ENCODE results near the gene CCL8. TPM values are rescaled to one million over a fixed set of nuclear protein-coding genes. Genes with fewer than 3 reads are reported as not detected.

CCL8 gene
- polyA plus RNA-seq, 1 of the 3 experiments (the other 2 are of a cell fraction), result not detected

- no peak for TF ChIP-seq PBX3 (IDR thresholded peaks at IDR 0.05)
- no peak for TF ChIP-seq EP300 (IDR thresholded peaks at IDR 0.05; ENCODE audit: borderline replicate concordance in 1 of 2, low read depth in 1 of 2, low read length in 1 of 2)
- TF ChIP-seq FOXJ3 (CRISPR knock-in tag; IDR thresholded peaks at IDR 0.05), result no peak
- no peak for TF ChIP-seq FOSL2 (IDR thresholded peaks at IDR 0.05; ENCODE audit: borderline replicate concordance, low read depth)
- TF ChIP-seq ELF1 (IDR thresholded peaks at IDR 0.05), result no peak
- TF ChIP-seq RAD21 (IDR thresholded peaks at IDR 0.05; ENCODE audit: low read length), result no peak
- no peak for TF ChIP-seq NFIC (IDR thresholded peaks at IDR 0.05; ENCODE audit: borderline replicate concordance)
Observed at GRCh38 chr17:34285286-34285792, 33.9 kb upstream of the CCL8 start, which contains the start of gene CCL11 (continued).

- H3K4me1 ChIP-seq (ENCODE audit: control insufficient read depth in 1 of 2, insufficient read depth in 2 of 2, low read depth in 1 of 2, low read length in 1 of 2), result no peaks in the 10 kb centered on the region
- H3K27ac ChIP-seq (ENCODE audit: low read depth in 2 of 2, low read length in 1 of 2), result no peak overlapping the region
- H3K9me3 ChIP-seq, result no peaks in the 10 kb centered on the region
- H3K4me2 ChIP-seq, result no peak overlapping the region; the same call in 1 of the 2 replicates
- no peak overlapping the region for H3K9ac ChIP-seq
- H3K27me3 ChIP-seq (ENCODE audit: insufficient read depth), result no peaks in the 10 kb centered on the region; the same call in 1 of the 2 replicates
- no peaks in the 10 kb centered on the region for H4K20me1 ChIP-seq (ENCODE audit: insufficient read depth)
- DNase-seq, result no peak
- ChIA-PET POLR2A (no interaction called here), CTCF (interaction anchor here (3.5 kb wide), 1 partner anchor 73 kb away, joined by 22 read pairs; no protein-coding TSS in a partner anchor)
- no peaks in the 10 kb centered on the region for H3K79me2 ChIP-seq (ENCODE audit: insufficient read depth)
- no peaks in the 10 kb centered on the region for H3F3A ChIP-seq (replicated peaks; ENCODE audit: insufficient read depth)
- no peak overlapping the region for H3K4me3 ChIP-seq (ENCODE audit: low read depth in 2 of 2, low read length in 1 of 2)
- no peaks in the 10 kb centered on the region for H3K9me2 ChIP-seq
- no peak overlapping the region for H2AFZ ChIP-seq (ENCODE audit: low read depth)
- WGBS (ENCODE audit: low lambda C conversion rate), result 2% methylated on average over 2 of the region's 2 CpGs
- TF ChIP-seq MXI1 (IDR thresholded peaks at IDR 0.05; ENCODE audit: low read depth, low read length), result no peak
- no peak for TF ChIP-seq YY1 (IDR thresholded peaks at IDR 0.05; ENCODE audit: low read depth)
- no peak for TF ChIP-seq MAX (IDR thresholded peaks at IDR 0.05; ENCODE audit: low read depth)
- TF ChIP-seq SMC3 (IDR thresholded peaks at IDR 0.05; ENCODE audit: low read depth, low read length), result no peak
- no peak for TF ChIP-seq CHD2 (IDR thresholded peaks at IDR 0.05; ENCODE audit: low read length, partially characterized antibody)
- no peak for TF ChIP-seq SIN3A (IDR thresholded peaks at IDR 0.05; ENCODE audit: borderline replicate concordance, low read depth, low read length)
- no peak for TF ChIP-seq RCOR1 (IDR thresholded peaks at IDR 0.05; ENCODE audit: low read length)
- no peak for TF ChIP-seq USF1 (IDR thresholded peaks at IDR 0.05; ENCODE audit: borderline replicate concordance, low read depth)
- TF ChIP-seq TAF1 (IDR thresholded peaks at IDR 0.05; ENCODE audit: borderline replicate concordance, low read depth, low read length), result no peak
- TF ChIP-seq IRF3 (IDR thresholded peaks at IDR 0.05; ENCODE audit: low read depth, low read length), result no peak
- no peaks in the 10 kb centered on the region for H3K36me3 ChIP-seq (replicated peaks in 1 of 2; ENCODE audit: control insufficient read depth in 1 of 2, insufficient read depth in 2 of 2, low read length in 1 of 2)
Observed at GRCh38 chr17:34287875-34288274, 31.4 kb upstream of the CCL8 start.

All from SK-N-SH (cell line).